Adrenal gland (tissue), 12 donors: Measurements from ENCODE around the gene PRKACA. TPM values are rescaled to one million over a fixed set of nuclear protein-coding genes. Genes with fewer than 3 reads are reported as not detected.

Experiments used
- DNase-seq, 7 donors: peaks; one replicate each; pipeline ENCODE4 v3.0.0-alpha.2; 2019 to 2020
- H3K27ac ChIP-seq, 5 donors: fragments of 200-600 bp; sonication (generic) in 4 of 5; 1 replicate in 3 of 5; 2 replicates in 2 of 5; pipeline versions ENCODE4 v1.5.1 to v1.8.0; 2016 to 2020; ENCODE audit warnings: mild to moderate bottlenecking in 1 of 5
- H3K27me3 ChIP-seq: fragments of 200-600 bp; 2 replicates; pipeline ENCODE4 v1.8.0; 2021
- H3K36me3 ChIP-seq, 2 donors: fragments of 200-600 bp; replicated peaks in 1 of 2; 1 replicate in 1 of 2; 2 replicates in 1 of 2; pipeline versions ENCODE4 v1.5.1 to v1.8.0; 2018 to 2022
- H3K4me1 ChIP-seq, 2 donors: fragments of 200-600 bp; replicated peaks in 1 of 2; 1 replicate in 1 of 2; 2 replicates in 1 of 2; pipeline versions ENCODE4 v1.5.1 to v1.8.0; 2018 to 2021
- H3K4me3 ChIP-seq, 4 donors: fragments of 200-600 bp; sonication (generic) in 3 of 4; one replicate each; pipeline ENCODE4 v1.5.1; 2016 to 2018
- H3K9me3 ChIP-seq, 3 donors: fragments of 200-600 bp; sonication (generic) in 1 of 3; replicated peaks in 1 of 3; 1 replicate in 2 of 3; 2 replicates in 1 of 3; pipeline versions ENCODE4 v1.5.1 to v1.8.0; 2016 to 2021
- CTCF ChIP-seq, 6 experiments: fragments of 450-650 bp in 4 of 6; fragments of 200-600 bp in 2 of 6; sonication (generic) in 1 of 6; IDR thresholded peaks; 1 replicate in 5 of 6; 2 replicates in 1 of 6; pipeline versions ENCODE4 v1.5.1 to v1.8.0; 2016 to 2021; ENCODE audit warnings: antibody characterized with exemption in 6 of 6, mild to moderate bottlenecking in 2 of 6, moderate library complexity in 1 of 6
- POLR2A ChIP-seq, 2 donors: fragments of 450-650 bp; IDR thresholded peaks; one replicate each; pipeline ENCODE4 v1.6.1; 2017; ENCODE audit warnings: antibody characterized with exemption in 2 of 2, mild to moderate bottlenecking in 2 of 2, moderate library complexity in 1 of 2
- WGBS, 4 donors: extraction: QIAGEN DNeasy Blood & Tissue Kit in 2 of 4; methylation state at CpG; one replicate each; pipeline versions ENCODE4 v1.1.5 to v1.1.7; 2013 to 2017; 5-methylcytosine and 5-hydroxymethylcytosine counted together
- intact Hi-C, 2 donors: fragments of 100-400 bp; cut with DNase I; formaldehyde crosslinking; loops; one replicate each; pipeline versions ENCODE4 v1.14.1 to v1.15.0; 2022 to 2023
- polyA plus RNA-seq, 3 donors: library from polyadenylated mRNA; stranded (reverse); fragments of 200-250 nt in 2 of 3; fragments of 350-450 nt in 1 of 3; fragmentation: Illumina TruSeq in 1 of 3; extraction: RNeasy Lipid Tissue Mini Kit (QIAGEN cat#74804) in 1 of 3; gene quantifications; one replicate each; pipeline ENCODE4 v1.2.3, GENCODE V29; 2013 to 2014
- total RNA-seq, 9 donors: library from RNA; depleted of rRNA in 4 of 9; stranded (reverse); fragments of >200 nt in 4 of 9; fragments of 120-200 nt in 1 of 9; fragmentation: NEBNext Ultra II Directional in 1 of 9; extraction: Animal tissue kit (Norgen Biotek cat#: 25700) in 1 of 9; gene quantifications; one replicate each; pipeline versions ENCODE4 v1.1.0 to v1.2.4, GENCODE V29; 2013 to 2023
- donor health status: healthy with polysubstance abuse.
- donor health status: Bipolar disorder and iron deficiency.
- donor health status: DM: yes; HTN: yes; CAD: no.
- donor health status: DM: no; HTN: no; CAD: no.
- donor health status: DM: no; HTN: no; CAD: no.
- donor health status: DM: yes; HTN: yes; CAD: no.

The PRKACA gene
- total and polyA plus RNA-seq, 12 donors, result 74.1 to 457 (median 150) TPM

DNA sequence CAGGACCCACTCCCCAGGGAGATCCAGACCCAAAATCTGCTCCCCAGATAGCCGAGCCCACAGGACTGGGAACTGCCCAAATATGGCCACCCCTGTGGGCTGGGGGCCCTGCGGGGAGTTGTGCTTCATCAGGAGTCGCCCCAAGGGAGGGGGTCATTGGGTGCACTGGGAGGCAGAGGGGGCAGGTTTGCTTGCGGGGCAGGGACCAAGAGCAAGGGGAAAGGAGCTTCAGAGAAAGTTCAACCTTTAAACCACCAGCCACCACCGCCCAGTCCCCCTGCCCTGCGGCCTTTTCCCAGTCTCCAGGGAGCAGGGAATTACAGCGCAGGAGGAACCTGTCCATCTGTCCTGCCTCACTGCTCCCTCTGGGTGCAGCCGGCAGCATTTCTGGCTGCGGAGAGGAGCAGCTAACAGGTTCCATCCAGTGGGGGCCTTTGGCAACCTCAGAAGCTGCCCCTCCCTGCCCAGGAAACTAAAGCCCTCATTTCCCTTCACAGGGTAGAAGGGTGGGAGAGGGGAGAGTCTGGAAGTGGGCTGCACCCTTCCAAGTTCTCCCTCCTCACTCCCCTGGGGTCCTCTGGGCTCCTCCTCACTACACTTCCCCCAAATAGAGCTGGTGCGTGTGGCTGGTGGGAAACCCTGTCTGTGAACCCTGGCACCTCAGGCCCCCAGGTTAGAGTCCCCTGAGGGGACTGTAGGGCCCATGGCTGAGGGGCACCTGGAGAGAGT, 32.6 kb upstream of the PRKACA start:
- intact Hi-C loops, result loop anchor here in 1 of 2 donors (10.0 kb wide), 1 partner anchor 195 kb away; no protein-coding TSS in a partner anchor
- Histone ChIP-seq H3K4me3 (no peak overlapping the region), H3K9me3 (no peaks in the 10 kb centered on the region), H3K27me3 (no peaks in the 10 kb centered on the region), H3K36me3 (peaks cover 0 to 15% of the 10 kb centered on the region in 2 donors), H3K27ac (peak overlapping the region in 2 of 5 donors; percentile 41 to 51), H3K4me1 (peaks cover 11 to 18% of the 10 kb centered on the region in 2 donors)
- no peak for DNase-seq
- TF ChIP-seq POLR2A (IDR thresholded peaks at IDR 0.05) (no peak), CTCF (IDR thresholded peaks at IDR 0.05) (no peak)
- 65 to 88% (median 73%) methylated on average over 7 to 10 of the region's 10 CpGs for WGBS, 4 donors

GRCh38 chr19:14149509-14149994, 32.0 kb upstream of the PRKACA start:
- Histone ChIP-seq H3K27me3 (no peaks in the 10 kb centered on the region), H3K4me3 (no peak overlapping the region), H3K9me3 (no peaks in the 10 kb centered on the region), H3K27ac (peak overlapping the region in 2 of 5 donors; percentile 51 to 70), H3K4me1 (peaks cover 11 to 18% of the 10 kb centered on the region in 2 donors), H3K36me3 (peaks cover 0 to 11% of the 10 kb centered on the region in 2 donors)
- TF ChIP-seq POLR2A (IDR thresholded peaks at IDR 0.05) (no peak), CTCF (IDR thresholded peaks at IDR 0.05) (no peak)
- DNase-seq, result peak in 6 of 7 donors; percentile 50 to 81 (median 60)
- intact Hi-C loops, result no loop called here
- 31 to 49% (median 43%) methylated on average over 15 to 21 of the region's 21 CpGs for WGBS, 4 donors

DNA sequence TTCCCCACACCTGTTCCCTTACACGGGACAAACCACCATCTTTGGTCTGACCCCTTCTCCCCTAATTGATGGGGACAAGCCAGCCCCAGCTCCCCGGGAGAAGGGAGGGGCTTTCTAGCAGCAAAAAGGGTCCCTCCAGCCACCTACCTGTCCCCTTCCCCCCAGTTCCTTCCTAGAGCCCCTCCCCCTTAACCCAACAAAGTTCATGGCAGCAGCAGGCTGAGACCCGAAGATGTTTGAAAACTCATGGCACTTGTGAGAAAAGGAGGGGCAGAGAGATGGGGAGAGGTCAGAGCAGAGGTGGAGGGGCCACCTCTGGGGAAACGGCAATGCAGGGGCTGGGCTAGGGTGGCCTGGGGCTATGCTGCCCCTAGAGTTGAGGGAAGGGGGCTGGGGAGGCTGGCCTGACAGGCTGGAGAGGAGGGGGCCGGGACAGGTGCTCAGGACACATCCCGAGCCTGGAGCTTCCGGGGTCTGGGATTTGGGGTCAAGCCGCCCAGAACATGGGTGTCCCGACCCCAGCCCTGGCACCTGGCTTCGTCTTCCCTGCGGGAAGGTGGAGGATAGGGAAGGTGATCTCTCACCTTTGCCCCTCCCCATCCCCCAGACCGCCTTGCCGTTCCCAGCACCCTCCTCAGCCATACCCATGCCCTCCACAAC, 31.3 kb upstream of the PRKACA start:
- H3K27ac ChIP-seq, result peak overlapping the region in 2 of 5 donors; percentile 51 to 70

More for the DNA sequence above, 31.3 kb upstream of the PRKACA start:
- Histone ChIP-seq H3K36me3 (peaks cover 0 to 11% of the 10 kb centered on the region in 2 donors), H3K9me3 (no peaks in the 10 kb centered on the region), H3K4me1 (peaks cover 11 to 18% of the 10 kb centered on the region in 2 donors), H3K4me3 (no peak overlapping the region), H3K27me3 (no peaks in the 10 kb centered on the region)
- TF ChIP-seq POLR2A (IDR thresholded peaks at IDR 0.05), result no peak
- TF ChIP-seq CTCF (IDR thresholded peaks at IDR 0.05), result no peak
- no peak for DNase-seq
- 64 to 72% (median 68%) methylated on average over 10 to 13 of the region's 13 CpGs for WGBS, 4 donors
- intact Hi-C loops, result no loop called here
